Trophoblast cell (in vitro differentiated cells and primary cell): ENCODE results near the gene POF1B.

Source experiments
- DNase-seq, 2 donors: peaks; one replicate each; pipeline ENCODE4 v3.0.0-alpha.2; 2016
- H2AFZ ChIP-seq: 2 replicates; pipeline ENCODE4 v1.6.1; 2013; ENCODE audit warnings: low read length, moderate library complexity, mild to moderate bottlenecking; ENCODE audit not compliant: insufficient read depth, poor library complexity
- H2AK5ac ChIP-seq: 2 replicates; pipeline ENCODE4 v1.6.1; 2013; ENCODE audit warnings: mild to moderate bottlenecking, low read length
- H2BK120ac ChIP-seq: 2 replicates; pipeline ENCODE4 v1.6.1; 2013; ENCODE audit warnings: low read length, mild to moderate bottlenecking, moderate library complexity; ENCODE audit not compliant: insufficient read depth, poor library complexity
- H2BK12ac ChIP-seq: 2 replicates; pipeline ENCODE4 v1.6.1; 2013; ENCODE audit warnings: mild to moderate bottlenecking, low read length, moderate library complexity
- H2BK5ac ChIP-seq: 2 replicates; pipeline ENCODE4 v1.6.1; 2013; ENCODE audit warnings: low read length, low read depth, moderate library complexity, mild to moderate bottlenecking; ENCODE audit not compliant: poor library complexity
- H3K14ac ChIP-seq: 2 replicates; pipeline ENCODE4 v1.6.1; 2013; ENCODE audit warnings: mild to moderate bottlenecking, low read length
- H3K18ac ChIP-seq: 2 replicates; pipeline ENCODE4 v1.6.1; 2013; ENCODE audit warnings: mild to moderate bottlenecking, low read length
- H3K23ac ChIP-seq: 2 replicates; pipeline ENCODE4 v1.6.1; 2013; ENCODE audit warnings: low read length
- H3K27ac ChIP-seq: 2 replicates; pipeline ENCODE4 v1.5.1; 2013; ENCODE audit warnings: low read depth, mild to moderate bottlenecking, inconsistent platforms, low read length, moderate library complexity
- H3K27me3 ChIP-seq: 2 replicates; pipeline ENCODE4 v1.6.1; 2013; ENCODE audit warnings: inconsistent platforms, mild to moderate bottlenecking, low read length, moderate library complexity; ENCODE audit not compliant: insufficient read depth
- H3K36me3 ChIP-seq, 2 experiments: 1 replicate in 1 of 2; 2 replicates in 1 of 2; pipeline ENCODE4 v1.6.1; 2013; ENCODE audit warnings: low read length in 2 of 2, mild to moderate bottlenecking in 2 of 2, moderate library complexity in 1 of 2; ENCODE audit not compliant: insufficient read depth in 2 of 2, control insufficient read depth in 1 of 2
- H3K4ac ChIP-seq: 2 replicates; pipeline ENCODE4 v1.6.1; 2013; ENCODE audit warnings: low read depth, mild to moderate bottlenecking, low read length, moderate library complexity
- H3K4me1 ChIP-seq, 2 experiments: 1 replicate in 1 of 2; 2 replicates in 1 of 2; pipeline ENCODE4 v1.6.1; 2013; ENCODE audit warnings: low read length in 2 of 2, mild to moderate bottlenecking in 2 of 2, moderate library complexity in 1 of 2; ENCODE audit not compliant: insufficient read depth in 2 of 2, control insufficient read depth in 1 of 2
- H3K4me2 ChIP-seq: 2 replicates; pipeline ENCODE4 v1.6.1; 2013; ENCODE audit warnings: inconsistent platforms, mild to moderate bottlenecking, low read length, moderate library complexity
- H3K4me3 ChIP-seq: 2 replicates; pipeline ENCODE4 v1.5.1; 2013; ENCODE audit warnings: mild to moderate bottlenecking, low read depth, low read length, inconsistent platforms
- H3K79me1 ChIP-seq: one replicate; pipeline ENCODE4 v1.6.1; 2013; ENCODE audit warnings: low read length
- H3K79me2 ChIP-seq: 2 replicates; pipeline ENCODE4 v1.6.1; 2013; ENCODE audit warnings: low read length, mild to moderate bottlenecking; ENCODE audit not compliant: control insufficient read depth, insufficient read depth, poor library complexity
- H3K9ac ChIP-seq: 2 replicates; pipeline ENCODE4 v1.6.1; 2013; ENCODE audit warnings: mild to moderate bottlenecking, low read length
- H3K9me3 ChIP-seq: 2 replicates; pipeline ENCODE4 v1.6.1; 2013; ENCODE audit warnings: low read depth, mild to moderate bottlenecking, control low read depth, inconsistent platforms, low read length; ENCODE audit not compliant: insufficient read depth
- H4K12ac ChIP-seq: 2 replicates; pipeline ENCODE4 v1.6.1; 2013; ENCODE audit warnings: low read depth, mild to moderate bottlenecking, low read length, moderate library complexity
- H4K8ac ChIP-seq: 2 replicates; pipeline ENCODE4 v1.6.1; 2013; ENCODE audit warnings: low read depth, mild to moderate bottlenecking, low read length, moderate library complexity
- H4K91ac ChIP-seq: one replicate; pipeline ENCODE4 v1.6.1; 2013; ENCODE audit warnings: low read depth, mild to moderate bottlenecking, low read length, moderate library complexity
- WGBS: extraction: QIAGEN DNeasy Blood & Tissue Kit; methylation state at CpG from one replicate; pipeline ENCODE4 v1.1.7; 2013; ENCODE audit warnings: missing lambda C conversion rate; ENCODE audit not compliant: insufficient read length, insufficient coverage; ENCODE audit errors: extremely low coverage; 5-methylcytosine and 5-hydroxymethylcytosine counted together

Gene POF1B

GRCh38 chrX:85391185-85391877 lies 11.9 kb upstream of the POF1B start:
- Histone ChIP-seq H3K4me2 (no peak overlapping the region), H2AFZ (no peak overlapping the region), H3K4ac (no peak overlapping the region), H3K9me3 (no peaks in the 10 kb centered on the region), H2BK12ac (no peak overlapping the region), H3K36me3 (no peaks in the 10 kb centered on the region), H3K79me2 (no peaks in the 10 kb centered on the region), H3K9ac (no peak overlapping the region), H4K12ac (no peak overlapping the region), H3K79me1 (no peaks in the 10 kb centered on the region), H3K27me3 (no peaks in the 10 kb centered on the region), H2AK5ac (no peak overlapping the region), H2BK120ac (no peak overlapping the region), H3K23ac (no peak overlapping the region), H4K8ac (no peak overlapping the region), H3K14ac (no peak overlapping the region), H3K4me3 (no peak overlapping the region), H2BK5ac (no peak overlapping the region), H3K18ac (no peak overlapping the region), H3K4me1 (no peaks in the 10 kb centered on the region), H4K91ac (no peak overlapping the region), H3K27ac (no peak overlapping the region)
- WGBS: no CpG with 5 or more reads among the region's 1 CpG
- no peak for DNase-seq

- H3K4ac ChIP-seq: no peak overlapping the region
- H2AFZ ChIP-seq: no peak overlapping the region
- no peaks in the 10 kb centered on the region for H3K79me1 ChIP-seq
- no peak overlapping the region for H3K18ac ChIP-seq
- no peak overlapping the region for H3K14ac ChIP-seq
- H4K12ac ChIP-seq: no peak overlapping the region
- no peak overlapping the region for H3K4me2 ChIP-seq
- H3K4me3 ChIP-seq: no peak overlapping the region
- no peaks in the 10 kb centered on the region for H3K9me3 ChIP-seq
- H3K4me1 ChIP-seq: peaks cover 0 to 5% of the 10 kb centered on the region in 2 experiments
- no peak overlapping the region for H3K23ac ChIP-seq
- no peak overlapping the region for H2BK12ac ChIP-seq
- H3K27me3 ChIP-seq: no peaks in the 10 kb centered on the region
- no peak overlapping the region for H2BK5ac ChIP-seq
- no peak for DNase-seq
- no peak overlapping the region for H4K8ac ChIP-seq
- no CpG with 5 or more reads among the region's 3 CpGs for WGBS
- no peak overlapping the region for H3K9ac ChIP-seq
- H4K91ac ChIP-seq: no peak overlapping the region
- no peak overlapping the region for H2AK5ac ChIP-seq
- H3K79me2 ChIP-seq: no peaks in the 10 kb centered on the region
- H3K36me3 ChIP-seq: no peaks in the 10 kb centered on the region
- H2BK120ac ChIP-seq: no peak overlapping the region
- no peak overlapping the region for H3K27ac ChIP-seq
Observed at GRCh38 chrX:85381602-85382001, 2.1 kb upstream of the POF1B start.

- no peaks in the 10 kb centered on the region for H3K27me3 ChIP-seq
- no peak overlapping the region for H2BK5ac ChIP-seq
- H3K79me2 ChIP-seq: no peaks in the 10 kb centered on the region
- H3K18ac ChIP-seq: no peak overlapping the region
- no peak overlapping the region for H2BK12ac ChIP-seq
- no peak overlapping the region for H4K12ac ChIP-seq
- H3K79me1 ChIP-seq: no peaks in the 10 kb centered on the region
- H2AK5ac ChIP-seq: no peak overlapping the region
- H2BK120ac ChIP-seq: no peak overlapping the region
- no peaks in the 10 kb centered on the region for H3K9me3 ChIP-seq
- no peak overlapping the region for H3K4ac ChIP-seq
- H3K9ac ChIP-seq: no peak overlapping the region
- no CpG with 5 or more reads among the region's 2 CpGs for WGBS
- H3K27ac ChIP-seq: no peak overlapping the region
- no peak overlapping the region for H2AFZ ChIP-seq
- no peak overlapping the region for H4K8ac ChIP-seq
- no peak overlapping the region for H4K91ac ChIP-seq
- H3K36me3 ChIP-seq: no peaks in the 10 kb centered on the region
- no peak for DNase-seq
- no peak overlapping the region for H3K4me3 ChIP-seq
- H3K23ac ChIP-seq: no peak overlapping the region
- no peak overlapping the region for H3K4me2 ChIP-seq
- H3K4me1 ChIP-seq: peaks cover 0 to 5% of the 10 kb centered on the region in 2 experiments
- no peak overlapping the region for H3K14ac ChIP-seq
Observed at GRCh38 chrX:85378461-85378860, 1.0 kb downstream of the POF1B start.

- Histone ChIP-seq H4K12ac (no peak overlapping the region), H3K36me3 (no peaks in the 10 kb centered on the region), H3K27ac (no peak overlapping the region), H3K14ac (no peak overlapping the region), H3K27me3 (no peaks in the 10 kb centered on the region), H3K9me3 (no peaks in the 10 kb centered on the region), H3K4ac (no peak overlapping the region), H2AK5ac (no peak overlapping the region), H3K4me3 (no peak overlapping the region), H2BK120ac (no peak overlapping the region), H2BK12ac (no peak overlapping the region), H3K23ac (no peak overlapping the region), H2AFZ (no peak overlapping the region), H2BK5ac (no peak overlapping the region), H3K4me1 (peaks cover 0 to 5% of the 10 kb centered on the region in 2 experiments), H4K8ac (no peak overlapping the region), H3K79me1 (no peaks in the 10 kb centered on the region), H3K4me2 (no peak overlapping the region), H4K91ac (no peak overlapping the region), H3K18ac (no peak overlapping the region), H3K79me2 (no peaks in the 10 kb centered on the region), H3K9ac (no peak overlapping the region)
- no CpG with 5 or more reads among the region's 5 CpGs for WGBS
- no peak for DNase-seq
Observed at GRCh38 chrX:85375333-85375738, 4.1 kb downstream of the POF1B start.
